ENCODE measurements around the gene CYP24A1.

Gene CYP24A1

GRCh38 chr20:54108326-54108642, 65.5 kb downstream of the CYP24A1 start:
- H3K4me3 ChIP-seq (replicated peaks in 1 of 2; ENCODE audit: low read depth in 2 of 2, low read length in 2 of 2) = no peak overlapping the region
- TF ChIP-seq, protein P1, sequence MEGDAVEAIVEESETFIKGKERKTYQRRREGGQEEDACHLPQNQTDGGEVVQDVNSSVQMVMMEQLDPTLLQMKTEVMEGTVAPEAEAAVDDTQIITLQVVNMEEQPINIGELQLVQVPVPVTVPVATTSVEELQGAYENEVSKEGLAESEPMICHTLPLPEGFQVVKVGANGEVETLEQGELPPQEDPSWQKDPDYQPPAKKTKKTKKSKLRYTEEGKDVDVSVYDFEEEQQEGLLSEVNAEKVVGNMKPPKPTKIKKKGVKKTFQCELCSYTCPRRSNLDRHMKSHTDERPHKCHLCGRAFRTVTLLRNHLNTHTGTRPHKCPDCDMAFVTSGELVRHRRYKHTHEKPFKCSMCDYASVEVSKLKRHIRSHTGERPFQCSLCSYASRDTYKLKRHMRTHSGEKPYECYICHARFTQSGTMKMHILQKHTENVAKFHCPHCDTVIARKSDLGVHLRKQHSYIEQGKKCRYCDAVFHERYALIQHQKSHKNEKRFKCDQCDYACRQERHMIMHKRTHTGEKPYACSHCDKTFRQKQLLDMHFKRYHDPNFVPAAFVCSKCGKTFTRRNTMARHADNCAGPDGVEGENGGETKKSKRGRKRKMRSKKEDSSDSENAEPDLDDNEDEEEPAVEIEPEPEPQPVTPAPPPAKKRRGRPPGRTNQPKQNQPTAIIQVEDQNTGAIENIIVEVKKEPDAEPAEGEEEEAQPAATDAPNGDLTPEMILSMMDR (IDR thresholded peaks at IDR 0.05; ENCODE audit: low read depth, low read length) = no peak
- no peak for DNase-seq (ENCODE audit: low read depth in 2 of 2)

- TF ChIP-seq, protein P1 (IDR thresholded peaks at IDR 0.05; ENCODE audit: low read depth, low read length) = no peak
- H3K4me3 ChIP-seq (replicated peaks in 1 of 2; ENCODE audit: low read depth in 2 of 2, low read length in 2 of 2) = no peak overlapping the region
- no peak for DNase-seq (ENCODE audit: low read depth in 2 of 2)
Observed at GRCh38 chr20:54107600-54108325, 66.0 kb downstream of the CYP24A1 start.

DNA sequence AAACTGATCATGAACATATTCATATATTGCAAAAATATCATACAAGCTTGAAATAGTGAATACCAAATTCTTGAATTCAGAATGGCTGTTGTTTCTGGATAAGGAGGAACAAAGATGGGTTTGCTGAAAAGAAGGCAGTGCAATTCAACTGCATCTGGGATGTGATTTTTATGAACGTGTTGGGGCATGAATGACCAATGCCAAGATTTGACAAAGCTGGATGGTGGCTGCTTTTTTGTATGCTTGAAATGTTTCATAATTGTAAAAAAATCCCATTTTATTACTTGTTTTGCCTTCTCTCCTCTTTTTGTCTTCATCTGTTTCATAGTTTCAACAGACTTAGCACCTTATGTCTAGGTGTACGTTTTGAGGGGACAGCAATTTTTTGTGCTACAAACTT, 66.6 kb downstream of the CYP24A1 start:
- H3K4me3 ChIP-seq (replicated peaks in 1 of 2; ENCODE audit: low read depth in 2 of 2, low read length in 2 of 2) = no peak overlapping the region
- no peak for DNase-seq (ENCODE audit: low read depth in 2 of 2)
- TF ChIP-seq, protein P1 (IDR thresholded peaks at IDR 0.05; ENCODE audit: low read depth, low read length) = no peak

- no peak overlapping the region for H3K4me3 ChIP-seq (replicated peaks in 1 of 2; ENCODE audit: low read depth in 2 of 2, low read length in 2 of 2)
- TF ChIP-seq, protein P1 (IDR thresholded peaks at IDR 0.05; ENCODE audit: low read depth, low read length) = no peak
- no peak for DNase-seq (ENCODE audit: low read depth in 2 of 2)
Observed at GRCh38 chr20:54106162-54106561, 67.6 kb downstream of the CYP24A1 start.

DNA sequence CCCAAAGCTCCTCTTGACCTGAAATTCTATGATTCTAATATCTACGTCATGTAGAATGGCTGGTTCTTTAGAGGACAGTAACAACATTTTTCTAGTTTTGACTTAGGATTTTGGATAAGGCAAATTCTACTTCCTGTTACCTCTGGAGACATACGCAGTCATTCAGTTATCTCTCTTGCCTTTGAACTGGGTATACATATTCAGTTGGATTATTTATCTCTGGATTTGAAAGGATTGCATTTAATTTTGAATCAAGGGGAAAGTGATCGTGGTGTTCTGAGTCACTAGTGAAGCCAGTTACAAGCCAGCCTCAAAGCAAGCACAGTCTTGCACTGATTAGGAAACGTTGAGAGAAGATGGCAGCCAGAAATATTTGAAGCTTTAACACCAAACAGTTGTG, 68.1 kb downstream of the CYP24A1 start:
- TF ChIP-seq, protein P1 (IDR thresholded peaks at IDR 0.05; ENCODE audit: low read depth, low read length) = no peak
- no peak for DNase-seq (ENCODE audit: low read depth in 2 of 2)
- no peak overlapping the region for H3K4me3 ChIP-seq (replicated peaks in 1 of 2; ENCODE audit: low read depth in 2 of 2, low read length in 2 of 2)

GRCh38 chr20:54104781-54105180, 69.0 kb downstream of the CYP24A1 start:
- H3K4me3 ChIP-seq (replicated peaks in 1 of 2; ENCODE audit: low read depth in 2 of 2, low read length in 2 of 2) = no peak overlapping the region
- DNase-seq (ENCODE audit: low read depth in 2 of 2) = no peak
- TF ChIP-seq, protein P1 (IDR thresholded peaks at IDR 0.05; ENCODE audit: low read depth, low read length) = no peak
